Measurements from ENCODE around the gene PSG1.
"Not testable (repeated sequence)": the region's sequence is repeated elsewhere in the genome, so short reads cannot be mapped to it uniquely, and the experiment has no call there.

Gene PSG1

DNA sequence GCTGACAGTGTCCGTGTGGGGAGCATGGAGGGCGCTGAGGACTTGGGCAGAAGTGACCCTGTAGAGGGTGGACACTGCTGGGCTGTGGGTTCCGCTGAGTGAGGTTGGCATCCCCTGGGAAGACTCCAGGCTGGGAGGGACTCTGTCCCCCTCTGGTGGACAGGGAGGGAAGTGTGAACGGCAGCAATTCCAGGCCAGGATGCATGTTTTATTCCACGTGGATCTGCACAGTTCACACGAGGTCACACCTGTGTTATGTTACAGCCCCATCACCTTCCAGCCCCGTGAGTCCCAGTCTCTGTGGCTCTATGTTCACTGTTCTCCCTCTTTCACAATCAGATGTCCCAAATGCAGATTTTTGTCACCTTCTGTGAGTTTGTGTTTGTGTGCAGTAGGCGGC is 1.8 kb upstream of the PSG1 start:
- DNase-seq (ENCODE audit: low read depth, low spot score), result not testable (repeated sequence)

DNA sequence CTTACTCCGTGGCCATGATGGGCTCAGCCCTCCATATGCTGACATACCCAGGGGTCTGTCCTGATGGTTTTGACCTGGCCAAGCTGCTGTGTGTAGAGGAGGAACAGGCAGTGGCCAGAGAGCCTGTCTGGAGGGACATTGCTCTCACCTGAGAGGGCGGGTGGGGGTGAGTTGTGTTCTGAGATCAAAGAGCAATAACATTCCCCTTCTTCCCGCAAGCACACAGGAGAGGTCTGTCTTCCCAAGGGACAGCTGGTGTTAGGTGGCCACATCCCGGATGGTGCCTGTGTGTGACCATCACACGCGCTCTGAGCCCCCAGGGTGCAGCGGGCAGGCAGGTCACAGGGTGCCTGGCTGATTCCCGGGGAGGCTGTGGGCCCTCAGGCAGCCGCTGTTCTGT is 1.1 kb upstream of the PSG1 start:
- DNase-seq (ENCODE audit: low read depth, low spot score), result not testable (repeated sequence)

DNA sequence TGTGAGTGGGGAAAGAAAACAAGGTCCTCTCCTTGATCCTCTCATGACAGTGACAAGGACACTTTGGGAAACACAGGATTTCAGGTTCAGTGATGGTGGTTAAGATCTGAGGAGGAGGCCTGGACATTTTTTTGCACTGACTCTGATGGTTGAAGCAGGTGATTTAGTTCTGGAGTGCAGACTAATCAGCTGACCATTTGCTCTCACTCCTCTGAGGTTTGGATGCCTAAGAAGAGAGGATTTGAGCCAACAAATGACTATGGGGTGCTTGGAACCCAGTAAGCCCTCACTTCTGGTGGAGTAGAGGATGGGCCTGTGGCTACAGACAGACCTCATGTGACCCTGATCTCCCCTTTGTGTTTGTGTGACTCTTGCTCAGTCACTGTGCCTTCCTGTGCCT is 2.9 kb downstream of the PSG1 start:
- not testable (repeated sequence) for DNase-seq (ENCODE audit: low read depth, low spot score)

DNA sequence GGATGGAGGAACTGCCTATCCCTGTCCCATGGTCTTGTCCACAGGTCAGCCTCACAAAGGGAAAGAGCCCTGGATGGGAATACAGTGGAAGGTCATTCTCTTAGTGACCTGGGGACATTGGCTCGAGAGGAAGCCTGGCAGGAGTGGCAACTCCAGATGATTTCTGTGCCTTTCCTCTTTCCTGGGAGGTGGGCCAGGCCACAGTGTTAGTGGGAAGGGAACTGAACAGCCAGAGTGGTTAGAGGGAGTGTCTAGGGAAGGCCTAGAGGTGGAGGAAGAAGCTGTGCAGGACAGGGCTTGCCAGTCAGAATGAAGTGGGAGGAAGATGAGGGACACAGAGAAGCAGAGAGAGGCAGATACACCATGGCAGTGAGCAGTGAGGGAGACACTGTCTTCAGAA is 3.6 kb downstream of the PSG1 start:
- not testable (repeated sequence) for DNase-seq (ENCODE audit: low read depth, low spot score)

DNA sequence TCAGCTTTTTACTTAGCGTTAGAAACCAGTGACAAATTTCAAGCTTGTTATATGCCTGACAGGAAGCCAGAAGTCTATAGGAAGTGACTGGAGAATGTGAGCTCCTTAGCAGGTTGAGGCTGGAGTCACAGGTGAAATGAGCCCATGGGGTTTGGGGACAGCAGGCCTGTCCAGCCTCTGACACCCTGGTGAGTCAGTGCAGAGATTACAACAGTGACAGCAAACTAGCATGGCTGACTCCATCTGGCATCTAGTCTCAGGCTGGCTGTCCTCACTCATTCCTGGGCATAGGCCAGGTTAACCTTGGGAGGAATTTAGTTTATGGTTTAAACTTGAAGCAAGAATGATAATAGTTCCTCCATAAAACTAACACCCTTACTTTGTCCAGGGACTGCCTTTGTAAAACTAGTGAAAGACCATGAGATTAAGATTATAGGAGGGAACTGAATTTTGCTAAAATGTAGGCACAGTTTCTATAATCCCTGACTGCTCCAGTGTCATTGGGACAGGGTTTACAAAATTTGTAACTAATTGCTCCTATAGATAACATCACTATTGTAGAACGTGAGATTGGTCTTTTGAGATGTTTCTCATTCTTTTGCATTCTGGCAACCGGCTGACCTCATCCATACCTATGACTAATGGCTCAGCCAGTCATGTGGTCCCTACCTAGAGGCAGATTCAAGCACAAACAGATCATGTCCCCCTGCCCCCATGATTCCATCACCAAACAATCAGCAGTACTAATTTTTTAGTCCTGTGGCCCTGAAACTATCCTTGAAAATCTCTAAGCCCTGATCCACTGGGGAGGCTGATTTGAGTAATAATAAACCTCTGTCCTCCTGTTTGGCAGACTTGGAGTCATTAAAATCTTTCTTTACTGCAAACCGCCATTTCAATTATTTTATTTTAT is 4.4 kb downstream of the PSG1 start:
- DNase-seq (ENCODE audit: low read depth, low spot score), result not testable (repeated sequence)

DNA sequence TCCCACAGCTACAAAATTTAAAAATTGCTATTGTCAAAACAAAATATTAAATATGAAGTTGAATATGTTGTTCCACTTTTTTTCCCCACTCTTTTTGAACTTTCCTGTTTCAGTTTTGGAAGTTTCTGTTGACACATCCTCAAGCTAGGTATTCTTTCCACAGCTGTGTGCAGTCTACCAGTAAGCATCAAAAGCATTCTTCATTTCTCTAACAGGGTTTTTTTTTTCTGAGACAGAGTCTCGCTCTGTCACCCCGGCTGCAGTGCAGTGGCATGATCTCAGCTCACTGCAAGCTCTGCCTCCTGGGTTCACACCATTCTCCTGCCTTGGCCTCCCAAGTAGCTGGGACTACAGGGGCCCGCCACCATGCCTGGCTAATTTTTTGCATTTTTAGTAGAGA is 5.4 kb downstream of the PSG1 start:
- not testable (repeated sequence) for DNase-seq (ENCODE audit: low read depth, low spot score)

DNA sequence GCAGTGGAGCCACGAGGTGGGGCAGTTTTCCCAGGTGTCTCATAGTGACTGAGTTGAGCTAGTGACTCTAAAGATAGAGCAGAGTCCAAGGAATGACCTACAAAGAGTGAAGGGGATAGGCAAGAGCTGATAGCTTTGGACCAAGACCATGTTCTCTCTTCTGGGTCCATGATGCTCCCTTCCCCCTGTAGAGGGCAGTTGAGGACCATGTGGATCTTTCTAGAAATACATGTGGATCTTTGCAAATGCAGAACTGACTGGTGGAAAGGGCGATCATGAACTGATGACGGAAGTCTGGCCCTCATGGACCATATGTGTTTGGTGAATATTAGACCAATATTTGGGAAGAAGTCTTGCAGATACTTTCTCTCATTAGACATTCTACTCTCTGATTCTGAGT is 6.9 kb downstream of the PSG1 start:
- DNase-seq (ENCODE audit: low read depth, low spot score), result no peak

DNA sequence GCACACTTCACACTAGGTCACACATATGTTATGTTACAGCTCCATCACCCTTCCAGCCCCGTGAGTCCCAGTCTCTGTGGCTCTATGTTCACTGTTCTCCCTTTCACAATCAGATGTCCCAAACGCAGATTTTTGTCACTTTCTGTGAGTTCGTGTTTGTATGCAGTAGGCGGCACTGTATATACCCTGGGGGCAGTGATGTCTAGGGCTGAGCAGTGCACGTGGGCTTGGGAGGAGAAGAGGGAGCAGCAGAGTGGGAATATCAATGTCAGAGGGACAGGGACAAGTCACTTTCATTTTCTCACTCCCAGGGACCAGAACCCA is 22.0 kb downstream of the PSG1 start:
- no peak for DNase-seq (ENCODE audit: low read depth, low spot score)

DNA sequence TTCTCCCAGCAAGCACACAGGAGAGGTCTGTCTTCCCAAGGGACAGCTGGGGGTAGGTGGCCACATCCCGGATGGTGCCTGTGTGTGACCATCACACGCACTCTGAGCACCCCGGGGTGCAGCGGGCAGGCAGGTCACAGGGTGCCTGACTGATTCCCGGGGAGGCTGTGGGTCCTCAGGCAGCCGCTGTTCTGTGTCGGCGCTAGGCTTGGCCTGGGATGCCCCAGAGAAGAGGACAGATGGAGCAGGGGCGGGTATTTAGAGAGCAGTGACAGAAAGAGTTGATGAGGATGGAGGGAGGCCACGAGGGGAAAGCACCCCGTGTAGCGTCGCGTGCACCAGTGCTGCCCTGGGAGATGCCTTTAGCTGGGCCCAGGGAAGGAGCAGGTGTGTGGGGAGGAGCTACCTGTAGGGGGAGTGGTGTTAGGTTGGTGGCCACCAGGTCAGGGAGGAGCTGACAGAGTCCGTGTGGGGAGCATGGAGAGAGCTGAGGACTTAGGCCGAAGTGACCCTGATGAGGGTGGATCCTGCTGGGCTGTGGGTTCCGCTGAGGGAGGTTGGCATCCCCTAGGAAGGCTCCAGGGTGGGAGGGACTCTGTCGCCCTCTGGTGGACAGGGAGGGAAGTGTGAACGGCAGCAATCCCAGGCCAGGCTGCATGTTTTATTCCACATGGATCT is 22.5 kb downstream of the PSG1 start:
- DNase-seq (ENCODE audit: low read depth, low spot score), result not testable (repeated sequence)

DNA sequence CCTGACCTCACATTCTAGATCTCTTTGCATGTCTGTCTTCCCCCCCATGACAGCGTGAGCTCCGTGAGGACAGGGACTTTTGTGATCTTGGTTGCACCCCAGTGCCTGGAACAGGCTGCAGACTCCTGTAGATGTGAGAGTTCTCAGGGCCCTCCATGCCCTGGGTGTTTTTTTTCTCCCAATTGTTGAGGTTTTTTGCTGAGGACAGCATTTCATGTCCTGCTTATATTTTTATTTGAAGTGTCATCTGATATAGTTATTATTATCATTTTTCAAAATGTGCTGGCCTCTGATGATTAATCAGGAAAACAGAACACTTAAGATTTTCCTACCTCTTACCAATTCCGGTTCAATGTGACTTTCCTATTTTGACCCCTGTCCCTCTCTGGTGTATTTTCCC is 24.8 kb downstream of the PSG1 start:
- not testable (repeated sequence) for DNase-seq (ENCODE audit: low read depth, low spot score)

DNA sequence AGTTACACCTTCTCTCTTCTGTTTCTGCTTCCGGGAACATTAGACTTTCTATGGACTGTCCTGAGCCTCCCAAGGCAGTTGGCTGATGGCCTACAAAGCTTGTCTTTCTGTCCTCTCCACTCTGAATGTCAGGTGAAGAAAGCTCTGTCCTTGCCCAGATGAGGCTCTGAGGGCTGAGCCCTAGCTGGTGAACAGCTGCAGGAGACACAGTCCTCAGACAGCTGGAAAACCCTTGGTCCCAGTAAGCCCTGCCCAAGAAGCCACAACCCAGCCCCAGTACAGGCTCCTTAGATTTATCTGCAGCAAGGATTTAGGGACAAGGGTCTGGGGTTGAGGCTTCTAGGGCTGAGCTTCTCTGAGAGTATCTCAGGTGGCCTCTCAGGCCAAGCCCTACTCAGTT is 26.3 kb downstream of the PSG1 start:
- not testable (repeated sequence) for DNase-seq (ENCODE audit: low read depth, low spot score)

DNA sequence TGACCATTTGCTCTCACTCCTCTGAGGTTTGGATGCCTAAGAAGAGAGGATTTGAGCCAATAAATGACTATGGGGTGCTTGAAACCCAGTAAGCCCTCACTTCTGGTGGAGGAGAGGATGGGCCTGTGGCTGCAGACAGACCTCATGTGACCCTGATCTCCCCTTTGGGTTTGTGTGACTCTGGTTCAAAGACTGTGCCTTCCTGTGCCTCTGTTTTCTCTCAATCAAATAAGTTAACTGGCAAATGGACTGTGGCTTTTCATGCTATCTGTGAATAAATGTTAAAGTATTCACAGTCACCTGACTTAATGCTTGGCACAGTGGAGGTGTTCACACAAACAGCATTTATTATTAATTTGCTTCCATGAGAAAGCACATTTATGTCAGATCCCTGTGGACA is 26.7 kb downstream of the PSG1 start:
- not testable (repeated sequence) for DNase-seq (ENCODE audit: low read depth, low spot score)

DNA sequence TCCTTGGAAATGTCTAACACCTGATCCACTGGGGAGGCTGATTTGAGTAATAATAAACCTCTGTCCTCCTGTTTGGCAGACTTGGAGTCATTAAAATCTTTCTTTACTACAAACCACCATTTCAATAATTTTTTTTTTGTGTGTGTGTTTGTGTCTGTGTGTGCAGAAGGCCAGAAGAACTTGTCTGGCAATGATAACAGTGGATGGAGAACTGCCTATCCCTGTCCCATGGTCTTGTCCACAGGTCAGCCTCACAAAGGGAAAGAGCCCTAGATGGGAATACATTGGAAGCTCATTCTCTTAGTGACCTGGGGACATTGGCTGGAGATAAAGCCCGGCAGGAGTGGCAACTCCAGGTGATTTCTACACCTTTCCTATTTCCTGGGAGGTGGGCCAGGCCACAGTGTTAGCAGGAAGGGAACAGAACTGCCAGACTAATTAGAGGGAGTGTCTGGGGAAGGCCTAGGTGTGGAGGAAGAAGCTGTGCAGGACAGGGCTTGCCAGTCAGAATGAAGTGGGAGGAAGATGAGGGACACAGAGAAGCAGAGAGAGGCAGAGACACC is 27.7 kb downstream of the PSG1 start:
- DNase-seq (ENCODE audit: low read depth, low spot score), result not testable (repeated sequence)

DNA sequence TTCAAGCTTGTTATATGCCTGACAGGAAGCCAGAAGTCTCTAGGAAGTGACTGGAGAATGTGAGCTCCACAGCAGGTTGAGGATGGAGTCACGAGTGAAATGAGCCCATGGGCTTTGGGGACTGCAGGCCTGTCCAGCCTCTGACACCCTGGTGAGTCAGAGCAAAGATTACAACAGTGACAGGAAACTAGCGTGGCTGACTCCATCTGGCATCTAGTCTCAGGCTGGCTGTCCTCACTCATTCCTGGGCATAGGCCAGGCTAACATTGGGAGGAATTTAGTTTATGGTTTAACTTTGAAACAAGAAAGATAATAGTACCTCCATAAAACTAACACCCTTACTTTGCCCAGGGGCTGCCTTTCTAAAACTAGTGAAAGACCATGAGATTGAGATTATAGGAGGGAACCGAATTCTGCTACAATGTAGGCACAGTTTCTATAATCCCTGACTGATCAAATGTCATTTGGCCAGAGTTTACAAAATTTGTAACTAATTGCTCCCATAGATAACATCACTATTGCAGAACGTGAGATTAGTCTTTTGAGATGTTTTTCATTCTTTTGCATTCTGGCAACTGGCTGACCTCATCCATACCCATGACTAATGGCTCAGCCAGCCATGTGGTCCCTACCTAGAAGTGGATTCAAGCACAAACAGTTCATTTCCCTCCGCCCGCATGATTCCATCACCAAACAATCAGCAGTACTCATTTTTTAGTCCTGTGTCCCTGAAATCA is 28.4 kb downstream of the PSG1 start:
- no peak for DNase-seq (ENCODE audit: low read depth, low spot score)

DNA sequence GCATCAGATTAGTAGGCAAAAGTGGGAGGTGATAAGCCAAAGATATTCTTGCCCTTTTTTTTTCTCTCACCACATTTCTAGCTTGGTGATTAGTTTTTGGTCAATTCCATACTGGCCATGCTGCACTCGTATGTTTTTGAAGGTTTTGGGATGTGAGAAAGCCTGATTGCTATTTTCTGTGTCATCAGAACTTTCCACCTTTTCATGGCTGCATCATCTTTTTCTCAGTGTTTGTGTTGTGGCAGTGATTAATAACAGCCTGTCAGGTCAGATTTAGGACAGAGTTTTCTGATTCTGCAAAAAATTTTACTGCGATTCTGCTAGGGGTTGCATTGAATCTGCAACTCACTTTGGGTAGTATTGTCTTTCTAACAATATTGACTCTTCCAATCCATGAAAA is 32.9 kb downstream of the PSG1 start:
- no peak for DNase-seq (ENCODE audit: low read depth, low spot score)

DNA sequence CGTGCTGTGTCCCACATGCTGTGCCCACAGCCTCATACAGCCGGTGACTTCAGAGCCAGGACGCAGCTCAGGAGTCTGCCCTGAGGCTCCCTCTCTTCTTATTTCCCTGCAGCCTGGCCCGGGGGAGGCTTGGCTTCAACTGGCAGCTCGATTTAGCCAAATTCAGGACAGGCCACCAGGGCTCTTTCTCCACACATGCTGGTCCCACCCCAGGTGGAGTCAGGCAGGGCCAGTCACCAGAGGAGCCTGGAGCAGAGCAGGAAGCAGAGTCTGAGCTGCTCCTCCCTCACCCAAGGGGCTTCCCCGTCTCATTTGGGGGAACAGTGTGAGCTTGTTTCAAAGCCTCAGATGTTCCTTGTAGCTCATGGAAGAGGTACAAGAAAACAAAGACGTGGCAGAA is 35.9 kb downstream of the PSG1 start:
- not testable (repeated sequence) for DNase-seq (ENCODE audit: low read depth, low spot score)

DNA sequence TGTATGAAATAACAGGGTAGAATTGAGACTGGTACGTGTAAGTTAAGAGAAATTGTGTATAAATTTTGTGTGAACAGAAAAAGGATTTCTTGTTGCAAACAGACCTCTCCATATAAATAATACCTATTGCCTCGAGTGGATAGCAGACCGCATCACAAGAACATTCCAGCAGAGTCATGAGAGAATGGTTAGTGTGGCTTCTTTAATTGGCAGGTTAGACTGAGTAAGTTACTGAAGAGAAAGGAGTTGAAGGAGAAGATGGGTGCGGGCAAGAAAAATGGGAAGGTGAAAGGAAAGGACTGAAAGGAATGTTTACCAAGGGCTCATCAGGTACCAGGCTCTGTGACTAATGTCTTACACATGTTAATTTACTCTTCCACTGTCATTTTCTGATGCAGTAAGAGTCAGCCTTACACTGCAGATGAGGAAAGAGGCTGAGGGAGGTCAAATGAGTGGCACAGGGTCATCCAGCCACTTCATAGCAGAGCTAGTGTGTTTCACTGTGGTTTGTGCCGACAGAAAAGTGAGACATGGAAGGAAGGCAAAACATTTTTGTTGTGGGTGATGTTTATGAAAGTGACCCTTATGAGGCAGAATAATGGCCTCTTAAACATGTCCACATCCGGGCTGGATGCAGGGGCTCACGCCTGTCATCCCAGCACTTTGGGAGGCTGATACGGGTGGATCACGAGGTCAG is 46.6 kb downstream of the PSG1 start:
- DNase-seq (ENCODE audit: low read depth, low spot score), result not testable (repeated sequence)

DNA sequence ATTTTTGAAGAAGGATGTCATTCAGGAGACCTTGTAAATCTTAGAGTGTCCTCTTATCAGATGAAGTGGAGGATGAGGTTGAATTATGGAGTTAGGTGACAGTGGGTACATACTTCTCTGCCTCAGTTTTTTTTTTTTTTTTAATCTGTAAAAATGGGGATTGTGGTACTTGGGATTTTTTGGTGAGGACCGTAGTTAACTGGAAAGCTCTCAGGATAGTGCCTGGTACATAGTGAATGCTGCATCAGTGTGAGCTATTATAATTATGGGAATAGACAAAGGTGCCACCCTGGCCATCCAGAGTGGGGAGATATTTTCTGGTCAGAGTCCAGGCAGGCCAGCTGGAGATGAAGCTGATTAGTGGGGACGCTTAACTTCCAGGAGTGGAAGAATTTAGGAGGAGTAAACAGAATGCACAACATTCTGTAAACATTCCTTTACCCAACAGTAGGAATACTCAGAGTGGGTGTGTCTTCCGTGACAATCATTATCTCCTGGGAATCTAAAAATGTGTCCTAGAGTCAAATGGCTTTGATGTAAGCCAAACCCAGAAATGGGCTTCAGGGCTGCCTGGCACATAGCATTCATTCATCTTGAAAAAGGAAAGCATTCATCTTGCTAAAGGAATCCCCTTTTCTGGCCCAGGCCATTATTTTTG is 47.4 kb downstream of the PSG1 start:
- DNase-seq (ENCODE audit: low read depth, low spot score), result not testable (repeated sequence)

DNA sequence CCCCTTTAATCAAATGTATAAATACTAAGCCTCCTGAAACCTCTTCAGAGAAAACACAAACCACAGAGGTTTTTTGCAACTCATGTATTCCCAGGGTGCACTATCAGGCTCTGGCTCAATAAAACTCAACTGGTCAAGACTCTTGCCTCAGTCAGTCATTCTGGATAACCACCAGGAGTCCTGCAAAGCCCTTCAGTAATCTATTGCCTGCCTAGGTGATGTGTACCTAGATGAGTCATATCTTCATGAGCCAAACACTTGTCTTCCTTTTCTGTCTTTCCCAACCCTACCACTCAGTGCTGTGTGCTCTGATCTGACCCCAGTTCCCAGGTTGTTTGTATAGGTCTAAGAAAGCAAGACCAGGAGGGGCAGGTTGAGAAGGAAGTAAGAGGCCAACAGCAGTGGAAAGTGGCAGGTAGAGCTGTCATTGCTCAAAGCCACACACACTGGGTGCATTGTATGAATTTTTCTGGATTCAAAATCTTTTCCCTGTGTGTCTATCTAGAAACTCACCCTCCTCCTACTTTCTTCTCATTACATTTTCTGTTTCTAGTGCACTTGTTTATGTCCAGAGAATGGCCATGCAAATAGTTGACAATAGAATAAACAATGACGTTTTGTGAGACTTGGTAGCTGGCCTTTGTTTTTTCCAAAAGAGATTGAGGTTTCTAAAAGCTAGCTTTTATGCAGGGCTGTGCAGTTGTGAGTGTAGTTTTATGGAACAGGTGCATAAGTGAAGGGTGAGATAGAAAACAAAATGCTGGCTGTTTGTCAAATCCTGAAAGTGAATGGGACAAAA is 48.1 kb downstream of the PSG1 start:
- DNase-seq (ENCODE audit: low read depth, low spot score), result no peak
